HG02870 (cell line): ENCODE measurements around the gene STARD3NL.

ENCODE experiments used
- ATAC-seq: cut with Tn5 transposase; IDR thresholded peaks from one replicate; pipeline ENCODE4 v1.9.1; 2021; ENCODE audit warnings: mild to moderate bottlenecking, moderate library complexity; ENCODE audit not compliant: unreplicated experiment

The STARD3NL gene

DNA sequence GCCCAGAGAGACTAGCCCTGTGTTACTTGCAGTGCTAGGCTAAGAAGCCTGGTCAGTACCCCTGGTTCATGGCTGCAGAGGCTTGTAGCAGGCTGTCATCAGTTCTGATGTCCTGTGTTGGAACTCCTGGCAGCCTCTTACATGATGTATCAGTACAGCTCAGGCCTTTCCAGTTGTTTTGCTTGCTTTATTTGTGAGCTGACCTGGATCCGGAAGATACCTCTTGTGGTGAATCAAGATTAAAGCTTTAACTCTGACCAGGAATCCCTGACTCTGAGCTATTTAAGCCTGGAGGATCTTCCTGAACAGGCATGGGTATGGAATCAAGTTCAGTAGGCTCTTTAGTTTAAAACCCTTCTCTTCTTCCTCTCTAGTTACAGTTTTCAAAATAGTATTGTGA is 4.4 kb downstream of the STARD3NL start:
- no peak for ATAC-seq

- no peak for ATAC-seq
These were observed 7.6 kb downstream of the STARD3NL start for GRCh38 chr7:38185395-38186307.

- ATAC-seq, result no peak
These were observed 8.7 kb downstream of the STARD3NL start for GRCh38 chr7:38186593-38187314.

- peak; percentile 83 for ATAC-seq
These were observed 9.9 kb downstream of the STARD3NL start for GRCh38 chr7:38187794-38188440.

GRCh38 chr7:38189231-38189938 is 11.3 kb downstream of the STARD3NL start:
- no peak for ATAC-seq

GRCh38 chr7:38190011-38190410 is 12.0 kb downstream of the STARD3NL start:
- no peak for ATAC-seq

DNA sequence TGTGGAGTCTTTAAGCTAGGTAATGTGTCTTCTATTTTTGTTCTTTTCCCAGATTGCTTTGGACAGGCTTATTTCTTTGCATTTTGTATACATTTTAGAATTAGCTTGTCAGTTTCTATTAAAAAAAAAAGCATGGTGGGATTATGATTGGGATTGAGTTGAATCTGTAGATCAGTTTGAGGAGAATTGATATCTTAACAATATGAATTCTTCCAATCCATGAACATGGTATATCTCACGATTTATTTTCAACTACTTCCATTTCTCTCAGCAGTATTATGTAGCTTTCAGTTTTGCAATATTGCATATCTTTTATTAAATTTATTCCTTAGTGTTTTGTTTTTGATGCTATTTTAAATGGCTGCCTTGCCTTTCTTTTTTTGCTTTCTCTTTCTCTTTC is 13.7 kb downstream of the STARD3NL start:
- ATAC-seq, result no peak

DNA sequence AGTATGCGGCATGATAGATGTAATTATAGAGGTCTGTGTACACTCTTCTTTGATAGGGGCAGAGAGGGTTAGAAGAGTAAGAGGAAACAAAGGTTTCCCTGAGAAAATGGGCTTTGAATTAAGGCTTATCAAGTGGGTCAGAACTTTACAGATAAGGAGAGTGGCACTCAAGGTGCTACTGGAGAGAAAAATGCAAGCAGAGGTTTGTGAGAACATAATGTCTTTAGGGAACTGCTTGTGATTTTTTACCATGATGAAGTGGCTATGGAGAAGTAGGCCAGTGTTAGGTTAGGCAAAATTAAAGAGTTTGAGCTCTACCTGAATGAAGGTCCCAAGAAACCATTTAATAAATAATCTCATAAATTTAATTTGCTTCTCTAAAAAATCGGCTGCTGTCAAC is 14.3 kb downstream of the STARD3NL start:
- no peak for ATAC-seq

DNA sequence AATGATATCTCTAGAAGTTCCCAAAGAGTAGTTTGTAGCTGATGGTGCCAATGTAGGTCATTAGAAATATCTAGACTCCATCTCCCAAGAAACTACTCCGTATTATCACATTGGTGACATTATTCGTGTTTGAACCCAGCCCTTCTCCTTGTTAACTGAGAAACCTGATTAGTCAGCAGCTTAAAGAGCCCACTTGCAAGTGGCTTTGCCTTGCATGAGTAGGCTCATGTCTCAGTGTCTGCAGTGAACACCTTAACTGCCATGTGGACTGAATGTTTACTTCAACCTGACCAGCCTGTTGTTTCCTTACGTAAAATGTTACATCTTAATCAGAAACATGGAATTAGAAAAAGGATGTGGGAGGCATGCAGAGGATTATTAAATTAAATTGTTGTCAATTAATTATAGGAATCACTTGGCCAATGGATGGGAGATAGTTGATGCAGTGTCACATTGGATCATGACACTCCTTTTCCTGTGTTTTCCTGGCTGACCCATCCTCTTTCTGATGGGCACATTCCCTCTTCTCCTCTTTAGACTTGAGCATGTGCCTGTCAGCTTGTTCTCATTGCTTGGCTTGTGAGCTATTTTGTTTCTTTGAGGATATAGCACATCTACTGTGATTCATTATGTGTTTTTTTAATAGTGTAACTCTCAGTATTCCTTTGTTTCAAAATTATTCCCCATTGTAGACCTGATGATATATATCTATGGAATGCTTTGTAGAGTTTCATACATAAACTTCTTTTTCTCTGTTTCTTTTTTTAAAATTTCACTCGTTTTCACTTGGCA is 18.0 kb downstream of the STARD3NL start:
- ATAC-seq, result no peak

- ATAC-seq, result no peak
These were observed 20.3 kb downstream of the STARD3NL start for GRCh38 chr7:38198366-38198765.

DNA sequence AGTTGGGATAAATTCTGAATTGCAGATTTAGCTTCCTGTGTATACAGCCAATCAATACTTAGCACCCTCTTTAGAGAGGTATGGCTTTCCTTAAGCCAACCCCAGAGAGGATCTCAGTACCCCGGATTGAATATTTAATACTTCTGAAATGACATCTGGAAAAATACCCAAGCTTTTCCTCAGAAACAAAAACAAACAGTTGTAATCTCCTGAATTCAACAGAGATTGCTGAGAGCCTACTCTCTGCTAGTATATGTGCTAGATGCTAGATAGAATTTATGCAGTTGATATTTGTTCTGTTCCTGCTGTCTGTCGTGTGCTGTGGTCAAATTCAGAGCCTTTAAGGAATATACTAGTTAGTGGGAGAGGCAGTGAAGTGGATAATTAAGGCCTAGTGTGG is 21.1 kb downstream of the STARD3NL start:
- no peak for ATAC-seq

DNA sequence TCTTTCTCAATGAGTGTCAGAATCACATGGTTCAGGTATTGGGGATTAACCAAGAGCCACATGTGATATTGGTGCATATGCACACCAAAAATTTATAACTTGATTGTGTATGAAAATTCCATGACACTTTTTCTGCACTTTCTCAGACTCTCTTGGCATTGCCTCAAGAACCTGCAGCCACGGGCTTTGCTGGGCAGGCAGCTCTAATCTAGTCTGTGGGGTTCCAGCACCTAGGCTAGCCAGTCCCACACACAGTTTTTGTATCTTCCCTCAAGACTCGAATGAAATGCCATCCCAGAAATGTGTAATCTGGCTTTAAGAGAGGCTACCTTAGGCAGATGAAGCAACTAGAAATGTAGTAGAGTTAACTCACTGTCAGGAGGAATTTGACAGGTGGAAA is 21.7 kb downstream of the STARD3NL start:
- no peak for ATAC-seq

DNA sequence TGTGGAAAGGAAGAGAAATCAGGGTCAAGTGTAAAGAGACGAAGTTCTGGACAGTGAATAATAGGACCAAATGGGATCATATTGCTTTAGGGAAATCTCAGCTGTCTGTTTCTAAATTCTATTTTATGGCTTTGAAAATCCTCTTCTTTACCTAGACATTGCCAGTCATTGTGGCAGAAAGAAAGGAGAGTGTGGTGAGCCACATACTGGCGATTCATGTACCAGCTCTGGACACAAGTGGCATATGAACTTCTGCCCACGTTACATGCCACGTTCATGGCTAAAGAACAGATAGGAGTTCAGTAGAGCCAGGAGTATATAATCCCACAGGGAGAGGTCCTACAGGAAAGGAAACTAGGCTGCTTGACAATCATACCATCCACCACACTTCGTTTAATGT is 28.0 kb downstream of the STARD3NL start:
- no peak for ATAC-seq

GRCh38 chr7:38207843-38208242 is 29.8 kb downstream of the STARD3NL start:
- no peak for ATAC-seq

GRCh38 chr7:38211486-38211885 is 33.4 kb downstream of the STARD3NL start:
- ATAC-seq, result no peak

DNA sequence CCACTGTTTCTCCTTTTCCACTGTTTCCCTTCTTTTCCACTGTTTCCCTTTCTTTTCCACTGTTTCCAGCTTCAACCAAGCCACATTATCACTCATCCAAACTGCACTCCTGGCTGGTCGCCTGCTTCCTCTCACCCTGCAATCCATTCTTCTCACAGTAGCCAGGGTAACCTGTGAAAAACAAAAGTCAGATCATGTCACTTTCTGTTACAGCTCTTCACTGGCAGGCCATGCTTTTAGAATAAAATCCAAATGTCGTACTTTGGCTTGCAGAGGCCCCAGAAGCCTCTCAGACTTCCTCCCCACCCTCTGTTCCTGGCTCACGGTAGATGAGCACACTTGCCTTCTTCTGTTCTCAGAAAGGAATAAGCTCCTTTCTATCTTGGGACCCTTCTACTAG is 33.9 kb downstream of the STARD3NL start:
- ATAC-seq, result no peak

DNA sequence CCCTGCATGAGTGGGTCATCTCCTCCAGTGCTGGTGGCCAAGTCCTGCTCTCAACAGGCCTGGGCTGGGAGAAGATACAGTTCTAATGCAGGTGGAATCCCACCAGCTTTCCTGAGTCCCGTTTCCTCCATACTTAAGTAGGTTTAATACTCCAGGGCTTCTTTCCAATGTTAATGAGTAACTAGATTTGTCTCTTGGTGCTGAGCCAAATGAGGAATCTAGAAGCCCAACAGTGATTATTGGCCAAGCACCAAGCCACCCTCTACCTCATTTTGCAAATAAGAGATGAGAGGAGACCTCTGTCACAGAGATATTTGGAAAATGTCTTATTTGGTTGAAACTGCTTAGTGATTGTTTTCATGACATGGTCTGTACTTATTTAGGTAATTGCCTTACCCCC is 37.1 kb downstream of the STARD3NL start:
- no peak for ATAC-seq

- peak; percentile 84 for ATAC-seq
These were observed 38.0 kb downstream of the STARD3NL start for GRCh38 chr7:38215735-38216670.

GRCh38 chr7:38217672-38218071 is 39.6 kb downstream of the STARD3NL start:
- ATAC-seq, result no peak
